BE2C (cell line): Measurements from ENCODE around the gene SH2D1A.
A peak's percentile ranks its signal among the peaks of the same experiment; 100 is the strongest.

Experiments used
- DNase-seq: peaks from one replicate; pipeline ENCODE4 v3.0.0-alpha.2; 2020
- H3K27me3 ChIP-seq: fragments of 250-450 bp; sonication (Bioruptor Pico); 2 replicates; pipeline ENCODE4 v1.5.1; 2020; ENCODE audit warnings: mild to moderate bottlenecking
- H3K36me3 ChIP-seq: fragments of 250-450 bp; sonication (Bioruptor Pico); 2 replicates; pipeline ENCODE4 v1.5.1; 2020; ENCODE audit warnings: mild to moderate bottlenecking
- H3K4me1 ChIP-seq: fragments of 250-450 bp; sonication (Bioruptor Pico); 2 replicates; pipeline ENCODE4 v1.5.1; 2020
- H3K4me3 ChIP-seq: 2 replicates; pipeline ENCODE4 v1.5.1; 2011; ENCODE audit warnings: low read depth, low read length
- H3K9me3 ChIP-seq: fragments of 250-450 bp; sonication (Bioruptor Pico); 2 replicates; pipeline ENCODE4 v1.5.1; 2020
- CTCF ChIP-seq: IDR thresholded peaks from 2 replicates; pipeline ENCODE4 v1.5.1; 2012; ENCODE audit warnings: mild to moderate bottlenecking, low read depth, low read length

Gene SH2D1A

DNA sequence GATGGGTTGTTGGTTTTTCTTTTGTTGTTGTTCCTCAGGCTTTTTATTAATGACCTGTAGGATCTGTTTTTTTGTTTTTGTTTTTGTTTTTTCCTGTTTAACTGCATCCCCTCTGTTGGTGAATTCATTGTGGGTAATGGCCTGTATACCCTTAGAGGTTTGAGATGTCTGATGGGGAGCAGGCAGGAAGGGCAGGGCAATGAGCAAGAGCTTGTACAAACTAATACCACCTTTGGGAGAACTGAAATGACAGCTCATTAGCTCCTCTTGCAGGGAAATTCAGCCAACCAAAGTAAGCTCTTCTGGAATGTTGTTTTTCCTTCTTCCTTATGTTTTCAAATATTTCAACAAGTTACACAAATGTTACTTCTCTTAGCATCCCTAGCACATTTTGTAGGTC is 23.4 kb downstream of the SH2D1A start:
- Histone ChIP-seq H3K36me3 (no peaks in the 10 kb centered on the region), H3K27me3 (no peaks in the 10 kb centered on the region), H3K9me3 (no peaks in the 10 kb centered on the region), H3K4me3 (no peak overlapping the region), H3K4me1 (no peaks in the 10 kb centered on the region)
- no peak for TF ChIP-seq CTCF
- no peak for DNase-seq

DNA sequence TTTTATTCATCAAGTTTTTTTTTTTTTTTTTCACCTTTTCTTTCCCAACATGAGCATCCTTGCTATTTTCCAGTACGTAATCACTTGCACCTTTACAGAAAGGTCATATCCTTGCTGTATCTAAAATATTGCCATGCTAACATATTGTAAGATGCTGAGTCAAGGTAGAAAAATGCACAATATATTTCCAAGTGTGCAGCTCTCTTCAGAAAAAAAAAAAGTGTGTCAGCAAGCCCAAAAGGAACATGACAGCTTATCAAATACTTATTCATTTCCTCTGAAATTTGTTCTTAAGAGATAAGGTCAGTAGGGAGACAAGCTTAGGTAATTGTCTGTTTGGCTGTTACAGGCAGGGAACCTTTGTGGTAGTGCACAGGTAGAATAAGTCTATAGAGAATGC is 27.0 kb downstream of the SH2D1A start:
- TF ChIP-seq CTCF: no peak
- H3K27me3 ChIP-seq: no peaks in the 10 kb centered on the region
- DNase-seq: no peak
- no peak overlapping the region for H3K4me3 ChIP-seq
- H3K4me1 ChIP-seq: no peaks in the 10 kb centered on the region
- H3K9me3 ChIP-seq: no peaks in the 10 kb centered on the region
- H3K36me3 ChIP-seq: no peaks in the 10 kb centered on the region

GRCh38 chrX:124378643-124379042 is 32.3 kb downstream of the SH2D1A start:
- no peaks in the 10 kb centered on the region for H3K27me3 ChIP-seq
- H3K36me3 ChIP-seq: no peaks in the 10 kb centered on the region
- TF ChIP-seq CTCF: no peak
- no peaks in the 10 kb centered on the region for H3K4me1 ChIP-seq
- no peak for DNase-seq
- no peak overlapping the region for H3K4me3 ChIP-seq
- no peaks in the 10 kb centered on the region for H3K9me3 ChIP-seq

GRCh38 chrX:124383354-124383753 is 37.0 kb downstream of the SH2D1A start:
- H3K4me3 ChIP-seq: no peak overlapping the region
- H3K9me3 ChIP-seq: no peaks in the 10 kb centered on the region
- no peak for TF ChIP-seq CTCF
- H3K4me1 ChIP-seq: no peaks in the 10 kb centered on the region
- no peaks in the 10 kb centered on the region for H3K36me3 ChIP-seq
- DNase-seq: no peak
- H3K27me3 ChIP-seq: no peaks in the 10 kb centered on the region

- H3K9me3 ChIP-seq: no peaks in the 10 kb centered on the region
- no peaks in the 10 kb centered on the region for H3K4me1 ChIP-seq
- H3K36me3 ChIP-seq: no peaks in the 10 kb centered on the region
- DNase-seq: no peak
- H3K27me3 ChIP-seq: no peaks in the 10 kb centered on the region
- TF ChIP-seq CTCF: no peak
- no peak overlapping the region for H3K4me3 ChIP-seq
Observed at GRCh38 chrX:124386401-124386800, 40.0 kb downstream of the SH2D1A start.

- Histone ChIP-seq H3K4me1 (no peaks in the 10 kb centered on the region), H3K27me3 (no peaks in the 10 kb centered on the region), H3K4me3 (no peak overlapping the region), H3K36me3 (no peaks in the 10 kb centered on the region), H3K9me3 (no peaks in the 10 kb centered on the region)
- TF ChIP-seq CTCF: peak; percentile 63
- peak; percentile 35 for DNase-seq
Observed at GRCh38 chrX:124388562-124388961, 42.2 kb downstream of the SH2D1A start.
